Measurements from ENCODE around the gene SMARCA2. TPM values are rescaled to one million over a fixed set of nuclear protein-coding genes. Genes with fewer than 3 reads are reported as not detected.

The SMARCA2 gene
- total and polyA plus RNA-seq, 12 donors, result 38.3 to 192 (median 142) TPM

GRCh38 chr9:2191609-2191972 lies 176.4 kb downstream of the SMARCA2 start:
- intact Hi-C loops (cut with DNase I), result no loop called here
- no peaks in the 10 kb centered on the region for H3K27me3 ChIP-seq
- WGBS, 4 donors, result 84 to 89% (median 87%) methylated on average over 4 of the region's 4 CpGs
- H3K9me3 ChIP-seq (replicated peaks in 1 of 3), result no peaks in the 10 kb centered on the region
- H3K4me3 ChIP-seq, result no peak overlapping the region
- DNase-seq, result no peak
- TF ChIP-seq POLR2A (IDR thresholded peaks at IDR 0.05) (no peak), CTCF (IDR thresholded peaks at IDR 0.05) (no peak)
- H3K4me1 ChIP-seq (replicated peaks in 1 of 2), result no peaks in the 10 kb centered on the region
- H3K27ac ChIP-seq, result no peak overlapping the region
- peaks cover 0 to 45% of the 10 kb centered on the region in 2 donors for H3K36me3 ChIP-seq (replicated peaks in 1 of 2)

- 80 to 89% (median 82%) methylated on average over 5 of the region's 5 CpGs for WGBS, 4 donors
- DNase-seq, result no peak
- Histone ChIP-seq H3K4me1 (replicated peaks in 1 of 2) (no peaks in the 10 kb centered on the region), H3K27ac (no peak overlapping the region), H3K4me3 (no peak overlapping the region), H3K9me3 (replicated peaks in 1 of 3) (no peaks in the 10 kb centered on the region), H3K27me3 (no peaks in the 10 kb centered on the region), H3K36me3 (replicated peaks in 1 of 2) (peaks cover 0 to 39% of the 10 kb centered on the region in 2 donors)
- TF ChIP-seq POLR2A (IDR thresholded peaks at IDR 0.05) (no peak), CTCF (IDR thresholded peaks at IDR 0.05) (no peak)
- intact Hi-C loops (cut with DNase I), result no loop called here
Measured at GRCh38 chr9:2192356-2192979, 177.3 kb downstream of the SMARCA2 start.

- H3K36me3 ChIP-seq (replicated peaks in 1 of 2), result peaks cover 0 to 38% of the 10 kb centered on the region in 2 donors
- TF ChIP-seq POLR2A (IDR thresholded peaks at IDR 0.05), result no peak
- no peak for TF ChIP-seq CTCF (IDR thresholded peaks at IDR 0.05)
- intact Hi-C loops (cut with DNase I), result no loop called here
Measured at GRCh38 chr9:2193552-2193951, 178.4 kb downstream of the SMARCA2 start.

GRCh38 chr9:2195211-2195610 lies 180.1 kb downstream of the SMARCA2 start:
- Histone ChIP-seq H3K4me1 (replicated peaks in 1 of 2) (no peaks in the 10 kb centered on the region), H3K36me3 (replicated peaks in 1 of 2) (peaks cover 0 to 23% of the 10 kb centered on the region in 2 donors), H3K4me3 (no peak overlapping the region), H3K9me3 (replicated peaks in 1 of 3) (no peaks in the 10 kb centered on the region), H3K27ac (no peak overlapping the region), H3K27me3 (no peaks in the 10 kb centered on the region)
- intact Hi-C loops (cut with DNase I), result no loop called here
- no peak for TF ChIP-seq CTCF (IDR thresholded peaks at IDR 0.05)
- no peak for TF ChIP-seq POLR2A (IDR thresholded peaks at IDR 0.05)
- no peak for DNase-seq
- 84 to 90% (median 86%) methylated on average over 11 of the region's 11 CpGs for WGBS, 4 donors

More at GRCh38 chr9:2193552-2193951, 178.4 kb downstream of the SMARCA2 start:
- 78 to 92% (median 90%) methylated on average over 2 of the region's 2 CpGs for WGBS, 4 donors
- Histone ChIP-seq H3K4me1 (replicated peaks in 1 of 2) (no peaks in the 10 kb centered on the region), H3K27ac (no peak overlapping the region), H3K27me3 (no peaks in the 10 kb centered on the region), H3K4me3 (no peak overlapping the region), H3K9me3 (replicated peaks in 1 of 3) (no peaks in the 10 kb centered on the region)
- DNase-seq, result no peak

Measured in adrenal gland (tissue), 12 donors.